ENCODE measurements around the gene TIMM22. TPM values are rescaled to one million over a fixed set of nuclear protein-coding genes. Genes with fewer than 3 reads are reported as not detected.

Gene TIMM22
- total and polyA plus RNA-seq, 2 of the 13 experiments (the other 11 are each of a cell fraction or from before 2014, with no cell fraction given), result 6.2 to 15.5 TPM

DNA sequence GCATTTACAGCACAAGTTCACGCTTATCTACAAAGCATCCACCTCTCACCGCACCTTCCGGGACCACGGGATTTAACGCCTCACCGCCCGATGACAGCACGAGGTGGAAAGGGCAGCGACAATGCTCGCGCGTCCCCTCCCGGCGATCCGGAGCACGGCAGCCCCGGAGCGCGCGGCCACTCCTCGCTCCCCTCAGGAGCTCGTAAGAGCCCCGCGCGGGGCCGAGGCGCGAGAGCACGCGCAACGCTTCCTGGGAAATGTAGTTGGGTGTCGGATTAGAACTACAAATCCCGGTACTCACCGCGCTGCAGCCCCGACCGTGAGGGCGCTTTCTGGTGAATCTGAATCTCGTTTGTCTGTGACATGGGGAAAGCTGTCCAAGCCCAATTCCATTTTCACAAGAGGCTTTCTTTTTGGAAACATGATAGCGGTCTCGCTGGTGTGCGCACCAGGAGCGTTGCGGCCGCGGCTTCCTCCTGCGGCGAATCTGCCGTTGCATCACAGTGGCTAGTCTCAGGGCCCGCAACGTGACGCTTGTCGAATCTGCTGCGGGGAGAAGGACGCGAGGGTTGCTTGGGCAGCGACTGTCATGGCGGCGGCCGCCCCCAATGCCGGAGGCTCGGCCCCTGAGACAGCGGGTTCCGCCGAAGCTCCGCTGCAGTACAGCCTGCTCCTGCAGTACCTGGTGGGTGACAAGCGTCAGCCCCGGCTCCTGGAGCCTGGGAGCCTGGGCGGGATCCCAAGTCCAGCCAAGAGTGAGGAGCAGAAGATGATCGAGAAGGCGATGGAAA, at the start of gene TIMM22 (continued):
- TF ChIP-seq, protein P1, sequence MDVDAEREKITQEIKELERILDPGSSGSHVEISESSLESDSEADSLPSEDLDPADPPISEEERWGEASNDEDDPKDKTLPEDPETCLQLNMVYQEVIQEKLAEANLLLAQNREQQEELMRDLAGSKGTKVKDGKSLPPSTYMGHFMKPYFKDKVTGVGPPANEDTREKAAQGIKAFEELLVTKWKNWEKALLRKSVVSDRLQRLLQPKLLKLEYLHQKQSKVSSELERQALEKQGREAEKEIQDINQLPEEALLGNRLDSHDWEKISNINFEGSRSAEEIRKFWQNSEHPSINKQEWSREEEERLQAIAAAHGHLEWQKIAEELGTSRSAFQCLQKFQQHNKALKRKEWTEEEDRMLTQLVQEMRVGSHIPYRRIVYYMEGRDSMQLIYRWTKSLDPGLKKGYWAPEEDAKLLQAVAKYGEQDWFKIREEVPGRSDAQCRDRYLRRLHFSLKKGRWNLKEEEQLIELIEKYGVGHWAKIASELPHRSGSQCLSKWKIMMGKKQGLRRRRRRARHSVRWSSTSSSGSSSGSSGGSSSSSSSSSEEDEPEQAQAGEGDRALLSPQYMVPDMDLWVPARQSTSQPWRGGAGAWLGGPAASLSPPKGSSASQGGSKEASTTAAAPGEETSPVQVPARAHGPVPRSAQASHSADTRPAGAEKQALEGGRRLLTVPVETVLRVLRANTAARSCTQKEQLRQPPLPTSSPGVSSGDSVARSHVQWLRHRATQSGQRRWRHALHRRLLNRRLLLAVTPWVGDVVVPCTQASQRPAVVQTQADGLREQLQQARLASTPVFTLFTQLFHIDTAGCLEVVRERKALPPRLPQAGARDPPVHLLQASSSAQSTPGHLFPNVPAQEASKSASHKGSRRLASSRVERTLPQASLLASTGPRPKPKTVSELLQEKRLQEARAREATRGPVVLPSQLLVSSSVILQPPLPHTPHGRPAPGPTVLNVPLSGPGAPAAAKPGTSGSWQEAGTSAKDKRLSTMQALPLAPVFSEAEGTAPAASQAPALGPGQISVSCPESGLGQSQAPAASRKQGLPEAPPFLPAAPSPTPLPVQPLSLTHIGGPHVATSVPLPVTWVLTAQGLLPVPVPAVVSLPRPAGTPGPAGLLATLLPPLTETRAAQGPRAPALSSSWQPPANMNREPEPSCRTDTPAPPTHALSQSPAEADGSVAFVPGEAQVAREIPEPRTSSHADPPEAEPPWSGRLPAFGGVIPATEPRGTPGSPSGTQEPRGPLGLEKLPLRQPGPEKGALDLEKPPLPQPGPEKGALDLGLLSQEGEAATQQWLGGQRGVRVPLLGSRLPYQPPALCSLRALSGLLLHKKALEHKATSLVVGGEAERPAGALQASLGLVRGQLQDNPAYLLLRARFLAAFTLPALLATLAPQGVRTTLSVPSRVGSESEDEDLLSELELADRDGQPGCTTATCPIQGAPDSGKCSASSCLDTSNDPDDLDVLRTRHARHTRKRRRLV (CRISPR knock-in tag; IDR thresholded peaks at IDR 0.05), result peak; percentile 94
- TF ChIP-seq ISL2 (CRISPR knock-in tag; IDR thresholded peaks at IDR 0.05) (peak; percentile 56), NAIF1 (CRISPR knock-in tag; IDR thresholded peaks at IDR 0.05; ENCODE audit: borderline replicate concordance) (peak; percentile 61), MEIS2 (CRISPR knock-in tag; IDR thresholded peaks at IDR 0.05) (peak; percentile 80), HDAC2 (CRISPR knock-in tag; IDR thresholded peaks at IDR 0.05) (peak; percentile 85), ZNF367 (CRISPR knock-in tag; IDR thresholded peaks at IDR 0.05; ENCODE audit: borderline replicate concordance) (peak; percentile 87; the same call in 1 of the 2 replicates), ZNF264 (CRISPR knock-in tag; IDR thresholded peaks at IDR 0.05) (peak; percentile 80; the same call in 1 of the 2 replicates), RCOR2 (CRISPR knock-in tag; IDR thresholded peaks at IDR 0.05) (peak; percentile 59), ARNT2 (CRISPR knock-in tag; IDR thresholded peaks at IDR 0.05; ENCODE audit: low read depth) (peak; percentile 24; the same call in 1 of the 2 replicates), GATA4 (IDR thresholded peaks at IDR 0.05; ENCODE audit: borderline replicate concordance, low read depth) (peak; percentile 28; the same call in 1 of the 2 replicates), ZNF431 (CRISPR knock-in tag; IDR thresholded peaks at IDR 0.05; ENCODE audit: borderline replicate concordance, low read depth) (peak; percentile 58; the same call in 1 of the 2 replicates), CREB1 (IDR thresholded peaks at IDR 0.05) (peak; percentile 91), CREB1 (CRISPR knock-in tag; IDR thresholded peaks at IDR 0.05) (peak; percentile 95), ZNF773 (CRISPR knock-in tag; IDR thresholded peaks at IDR 0.05; ENCODE audit: borderline replicate concordance) (no peak; the same call in 1 of the 2 replicates), MIER2 (CRISPR knock-in tag; IDR thresholded peaks at IDR 0.05) (peak; percentile 59; the same call in 1 of the 2 replicates), ZC3H13 (CRISPR knock-in tag; IDR thresholded peaks at IDR 0.05) (peak; percentile 78), ATF1 (CRISPR knock-in tag; IDR thresholded peaks at IDR 0.05) (peak; percentile 91), NKX3-1 (CRISPR knock-in tag; IDR thresholded peaks at IDR 0.05) (peak; percentile 80), RBAK (CRISPR knock-in tag; IDR thresholded peaks at IDR 0.05) (no peak), NCOR1 (IDR thresholded peaks at IDR 0.05; ENCODE audit: borderline replicate concordance, low read length) (no peak; the same call in 1 of the 2 replicates), JUNB (CRISPR knock-in tag; IDR thresholded peaks at IDR 0.05; ENCODE audit: borderline replicate concordance) (0 out of 2 replicates have a peak, but pooled peaks have one; percentile 0)
- TF ChIP-seq, protein P2, sequence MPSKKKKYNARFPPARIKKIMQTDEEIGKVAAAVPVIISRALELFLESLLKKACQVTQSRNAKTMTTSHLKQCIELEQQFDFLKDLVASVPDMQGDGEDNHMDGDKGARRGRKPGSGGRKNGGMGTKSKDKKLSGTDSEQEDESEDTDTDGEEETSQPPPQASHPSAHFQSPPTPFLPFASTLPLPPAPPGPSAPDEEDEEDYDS (CRISPR knock-in tag; IDR thresholded peaks at IDR 0.05), result peak; percentile 50
- TF ChIP-seq, protein P3, sequence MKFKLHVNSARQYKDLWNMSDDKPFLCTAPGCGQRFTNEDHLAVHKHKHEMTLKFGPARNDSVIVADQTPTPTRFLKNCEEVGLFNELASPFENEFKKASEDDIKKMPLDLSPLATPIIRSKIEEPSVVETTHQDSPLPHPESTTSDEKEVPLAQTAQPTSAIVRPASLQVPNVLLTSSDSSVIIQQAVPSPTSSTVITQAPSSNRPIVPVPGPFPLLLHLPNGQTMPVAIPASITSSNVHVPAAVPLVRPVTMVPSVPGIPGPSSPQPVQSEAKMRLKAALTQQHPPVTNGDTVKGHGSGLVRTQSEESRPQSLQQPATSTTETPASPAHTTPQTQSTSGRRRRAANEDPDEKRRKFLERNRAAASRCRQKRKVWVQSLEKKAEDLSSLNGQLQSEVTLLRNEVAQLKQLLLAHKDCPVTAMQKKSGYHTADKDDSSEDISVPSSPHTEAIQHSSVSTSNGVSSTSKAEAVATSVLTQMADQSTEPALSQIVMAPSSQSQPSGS (CRISPR knock-in tag; IDR thresholded peaks at IDR 0.05), result peak; percentile 77
